ENCODE measurements around the gene PSMG4.

PSMG4 gene

DNA sequence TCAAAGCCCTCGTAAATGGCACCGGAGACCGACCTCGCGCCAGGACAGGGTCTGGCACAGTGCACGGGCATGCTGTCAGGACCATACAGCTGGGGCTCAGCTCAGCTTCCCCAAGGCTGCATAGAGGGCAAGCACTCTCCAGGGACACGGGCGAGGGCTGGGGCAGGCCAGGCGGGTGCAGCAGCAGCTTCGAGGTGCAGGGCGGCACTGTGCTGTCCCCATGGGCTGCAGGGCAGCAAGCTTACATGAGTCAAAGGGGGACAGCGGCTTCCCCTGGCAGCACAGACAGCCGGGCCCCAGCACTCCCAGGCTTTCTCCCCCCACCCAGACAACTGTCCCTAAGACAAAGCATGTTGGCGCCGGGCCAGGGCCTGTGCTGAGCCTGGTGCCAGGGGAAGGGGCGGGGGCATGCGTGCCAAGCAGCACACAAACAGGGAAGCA, 25.7 kb downstream of the PSMG4 start:
- Histone ChIP-seq H3K9ac (ENCODE audit: low read length) (no peak overlapping the region), H3K14ac (ENCODE audit: low read length) (no peak overlapping the region), H4K12ac (ENCODE audit: low read depth, low read length) (no peak overlapping the region), H3K36me3 (ENCODE audit: control insufficient read depth in 1 of 2, insufficient read depth in 2 of 2, low read length in 2 of 2) (peaks cover 52 to 59% of the 10 kb centered on the region in 2 experiments), H2AK5ac (ENCODE audit: low read length) (no peak overlapping the region), H3K4ac (ENCODE audit: low read depth, low read length) (no peak overlapping the region), H3K4me1 (ENCODE audit: control insufficient read depth in 1 of 2, insufficient read depth in 2 of 2, low read length in 2 of 2) (no peaks in the 10 kb centered on the region), H2BK5ac (ENCODE audit: low read depth, low read length, poor library complexity) (no peak overlapping the region), H2BK12ac (ENCODE audit: low read length) (no peak overlapping the region), H4K8ac (ENCODE audit: low read depth, low read length) (no peak overlapping the region), H3K4me3 (ENCODE audit: low read depth, low read length) (no peak overlapping the region), H3K9me3 (ENCODE audit: insufficient read depth, low read depth, low read length) (peaks cover 4% of the 10 kb centered on the region), H3K79me1 (ENCODE audit: low read length) (no peaks in the 10 kb centered on the region), H3K27me3 (ENCODE audit: insufficient read depth, low read length) (no peaks in the 10 kb centered on the region), H2BK120ac (ENCODE audit: insufficient read depth, low read length, poor library complexity) (no peak overlapping the region), H3K4me2 (ENCODE audit: low read length) (no peak overlapping the region), H3K23ac (ENCODE audit: low read length) (no peak overlapping the region), H3K27ac (ENCODE audit: low read depth, low read length) (no peak overlapping the region), H3K79me2 (ENCODE audit: control insufficient read depth, insufficient read depth, low read length, poor library complexity) (no peaks in the 10 kb centered on the region), H3K18ac (ENCODE audit: low read length) (no peak overlapping the region), H4K91ac (ENCODE audit: low read depth, low read length) (no peak overlapping the region), H2AFZ (ENCODE audit: insufficient read depth, low read length, poor library complexity) (no peak overlapping the region)
- WGBS (ENCODE audit: extremely low coverage, insufficient coverage, insufficient read length), result no CpG with 5 or more reads among the region's 17 CpGs
- no peak for DNase-seq

- no CpG with 5 or more reads among the region's 19 CpGs for WGBS (ENCODE audit: extremely low coverage, insufficient coverage, insufficient read length)
- Histone ChIP-seq H2AK5ac (ENCODE audit: low read length) (no peak overlapping the region), H3K23ac (ENCODE audit: low read length) (no peak overlapping the region), H3K4me1 (ENCODE audit: control insufficient read depth in 1 of 2, insufficient read depth in 2 of 2, low read length in 2 of 2) (no peaks in the 10 kb centered on the region), H2BK5ac (ENCODE audit: low read depth, low read length, poor library complexity) (no peak overlapping the region), H3K4me3 (ENCODE audit: low read depth, low read length) (no peak overlapping the region), H3K4me2 (ENCODE audit: low read length) (no peak overlapping the region), H3K18ac (ENCODE audit: low read length) (no peak overlapping the region), H3K14ac (ENCODE audit: low read length) (no peak overlapping the region), H3K9me3 (ENCODE audit: insufficient read depth, low read depth, low read length) (peaks cover 4% of the 10 kb centered on the region), H3K27ac (ENCODE audit: low read depth, low read length) (no peak overlapping the region), H3K79me1 (ENCODE audit: low read length) (no peaks in the 10 kb centered on the region), H3K27me3 (ENCODE audit: insufficient read depth, low read length) (no peaks in the 10 kb centered on the region), H2BK120ac (ENCODE audit: insufficient read depth, low read length, poor library complexity) (no peak overlapping the region), H4K12ac (ENCODE audit: low read depth, low read length) (no peak overlapping the region), H3K36me3 (ENCODE audit: control insufficient read depth in 1 of 2, insufficient read depth in 2 of 2, low read length in 2 of 2) (peaks cover 54 to 63% of the 10 kb centered on the region in 2 experiments), H3K79me2 (ENCODE audit: control insufficient read depth, insufficient read depth, low read length, poor library complexity) (no peaks in the 10 kb centered on the region), H4K8ac (ENCODE audit: low read depth, low read length) (no peak overlapping the region), H4K91ac (ENCODE audit: low read depth, low read length) (no peak overlapping the region), H3K4ac (ENCODE audit: low read depth, low read length) (no peak overlapping the region), H2AFZ (ENCODE audit: insufficient read depth, low read length, poor library complexity) (no peak overlapping the region), H2BK12ac (ENCODE audit: low read length) (no peak overlapping the region), H3K9ac (ENCODE audit: low read length) (no peak overlapping the region)
- no peak for DNase-seq
Observed at GRCh38 chr6:3285049-3285639, 26.4 kb downstream of the PSMG4 start.

DNA sequence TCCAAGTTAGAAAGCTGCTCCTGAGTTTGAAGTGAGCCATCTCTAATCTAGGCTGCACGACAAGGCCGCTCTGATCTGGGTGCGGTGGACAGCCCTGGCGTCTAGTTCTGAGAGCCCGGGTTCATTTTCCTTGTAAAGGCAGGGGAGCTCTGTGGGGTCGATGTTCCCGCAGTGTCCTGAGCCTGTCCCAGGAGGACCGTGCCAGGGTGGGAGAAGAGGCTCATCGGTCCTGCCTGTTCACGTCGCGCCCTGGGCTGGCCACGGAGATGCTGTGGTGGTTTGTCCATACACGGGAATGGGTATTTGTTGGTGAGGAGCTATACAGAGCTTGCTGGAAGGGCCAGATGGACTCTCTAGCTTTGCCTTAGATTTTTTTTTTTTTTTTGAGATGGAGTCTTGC, 27.0 kb downstream of the PSMG4 start:
- H3K18ac ChIP-seq (ENCODE audit: low read length), result no peak overlapping the region
- peak overlapping the region; percentile 22 for H3K4me3 ChIP-seq (ENCODE audit: low read depth, low read length)
- no peaks in the 10 kb centered on the region for H3K27me3 ChIP-seq (ENCODE audit: insufficient read depth, low read length)
- no peak overlapping the region for H3K4ac ChIP-seq (ENCODE audit: low read depth, low read length)
- no peaks in the 10 kb centered on the region for H3K79me1 ChIP-seq (ENCODE audit: low read length)
- H3K36me3 ChIP-seq (ENCODE audit: control insufficient read depth in 1 of 2, insufficient read depth in 2 of 2, low read length in 2 of 2), result peaks cover 56 to 67% of the 10 kb centered on the region in 2 experiments
- no peaks in the 10 kb centered on the region for H3K79me2 ChIP-seq (ENCODE audit: control insufficient read depth, insufficient read depth, low read length, poor library complexity)
- H2BK12ac ChIP-seq (ENCODE audit: low read length), result no peak overlapping the region
- H2AK5ac ChIP-seq (ENCODE audit: low read length), result no peak overlapping the region
- no peak overlapping the region for H3K23ac ChIP-seq (ENCODE audit: low read length)
- H3K4me2 ChIP-seq (ENCODE audit: low read length), result no peak overlapping the region
- H4K91ac ChIP-seq (ENCODE audit: low read depth, low read length), result no peak overlapping the region
- no CpG with 5 or more reads among the region's 14 CpGs for WGBS (ENCODE audit: extremely low coverage, insufficient coverage, insufficient read length)
- H3K4me1 ChIP-seq (ENCODE audit: control insufficient read depth in 1 of 2, insufficient read depth in 2 of 2, low read length in 2 of 2), result no peaks in the 10 kb centered on the region
- peaks cover 4% of the 10 kb centered on the region for H3K9me3 ChIP-seq (ENCODE audit: insufficient read depth, low read depth, low read length)
- no peak overlapping the region for H2AFZ ChIP-seq (ENCODE audit: insufficient read depth, low read length, poor library complexity)
- H4K8ac ChIP-seq (ENCODE audit: low read depth, low read length), result no peak overlapping the region
- no peak overlapping the region for H3K9ac ChIP-seq (ENCODE audit: low read length)
- DNase-seq, result no peak
- H2BK120ac ChIP-seq (ENCODE audit: insufficient read depth, low read length, poor library complexity), result no peak overlapping the region
- H3K14ac ChIP-seq (ENCODE audit: low read length), result no peak overlapping the region
- H3K27ac ChIP-seq (ENCODE audit: low read depth, low read length), result no peak overlapping the region
- H4K12ac ChIP-seq (ENCODE audit: low read depth, low read length), result no peak overlapping the region
- H2BK5ac ChIP-seq (ENCODE audit: low read depth, low read length, poor library complexity), result no peak overlapping the region

DNA sequence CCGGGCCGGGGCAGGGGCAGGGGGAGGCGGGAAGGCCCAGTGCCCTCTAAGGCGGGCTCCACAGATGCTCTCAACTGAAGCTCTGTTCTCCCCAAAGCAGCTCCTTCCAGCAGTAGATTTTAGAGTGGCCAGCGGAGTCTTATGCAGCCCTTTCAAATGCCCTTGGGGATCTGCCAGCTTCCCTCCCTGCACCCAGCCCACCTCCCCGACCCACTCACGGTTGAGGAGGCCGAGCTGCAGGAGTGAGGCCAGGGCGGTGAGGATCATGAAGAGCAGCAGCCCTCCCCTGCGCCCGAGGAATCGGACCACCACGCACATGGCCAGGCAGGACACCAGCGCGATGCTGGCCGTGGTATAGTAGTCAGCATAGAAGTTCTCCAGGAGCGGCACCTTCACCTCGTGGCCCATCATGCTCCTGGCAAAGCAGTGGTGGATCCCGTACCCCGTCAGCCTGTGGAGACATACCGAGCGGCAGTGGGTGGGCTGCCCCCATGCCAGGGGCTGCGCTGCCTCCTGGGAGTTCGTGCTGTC, 28.0 kb downstream of the PSMG4 start:
- Histone ChIP-seq H2AK5ac (ENCODE audit: low read length) (no peak overlapping the region), H4K8ac (ENCODE audit: low read depth, low read length) (no peak overlapping the region), H4K91ac (ENCODE audit: low read depth, low read length) (no peak overlapping the region), H3K9ac (ENCODE audit: low read length) (peak overlapping the region; percentile 14), H2BK12ac (ENCODE audit: low read length) (no peak overlapping the region), H3K23ac (ENCODE audit: low read length) (no peak overlapping the region), H3K27ac (ENCODE audit: low read depth, low read length) (no peak overlapping the region), H3K9me3 (ENCODE audit: insufficient read depth, low read depth, low read length) (peaks cover 4% of the 10 kb centered on the region), H4K12ac (ENCODE audit: low read depth, low read length) (no peak overlapping the region), H3K4me3 (ENCODE audit: low read depth, low read length) (no peak overlapping the region), H3K18ac (ENCODE audit: low read length) (no peak overlapping the region), H3K79me2 (ENCODE audit: control insufficient read depth, insufficient read depth, low read length, poor library complexity) (no peaks in the 10 kb centered on the region), H3K14ac (ENCODE audit: low read length) (no peak overlapping the region), H3K4me2 (ENCODE audit: low read length) (no peak overlapping the region), H2BK5ac (ENCODE audit: low read depth, low read length, poor library complexity) (no peak overlapping the region), H2BK120ac (ENCODE audit: insufficient read depth, low read length, poor library complexity) (no peak overlapping the region), H3K79me1 (ENCODE audit: low read length) (no peaks in the 10 kb centered on the region), H3K4me1 (ENCODE audit: control insufficient read depth in 1 of 2, insufficient read depth in 2 of 2, low read length in 2 of 2) (no peaks in the 10 kb centered on the region), H3K4ac (ENCODE audit: low read depth, low read length) (no peak overlapping the region), H3K27me3 (ENCODE audit: insufficient read depth, low read length) (no peaks in the 10 kb centered on the region), H2AFZ (ENCODE audit: insufficient read depth, low read length, poor library complexity) (no peak overlapping the region), H3K36me3 (ENCODE audit: control insufficient read depth in 1 of 2, insufficient read depth in 2 of 2, low read length in 2 of 2) (peaks cover 55 to 64% of the 10 kb centered on the region in 2 experiments)
- WGBS (ENCODE audit: extremely low coverage, insufficient coverage, insufficient read length), result no CpG with 5 or more reads among the region's 24 CpGs
- no peak for DNase-seq
